Mesenteric fat pad (tissue), 1 donor: ENCODE results near the gene BPIFB6. TPM values are rescaled to one million over a fixed set of nuclear protein-coding genes. Genes with fewer than 3 reads are reported as not detected.

Experiments
- DNase-seq: peaks from one replicate; pipeline ENCODE4 v3.0.0-alpha.2; 2020; ENCODE audit warnings: low spot score
- total RNA-seq: library from RNA; stranded (reverse); fragmentation: NEBNext Ultra II Directional; extraction: Animal tissue kit (Norgen Biotek cat#: 25700); gene quantifications from one replicate; pipeline ENCODE4 v1.2.1, GENCODE V29; 2021
- donor health status: DM: yes; HTN: yes; CAD: no.

Gene BPIFB6
- total RNA-seq, 1 donor from 2014 or later, result not detected

GRCh38 chr20:33000802-33001466 lies 30.5 kb upstream of the BPIFB6 start:
- no peak for DNase-seq

GRCh38 chr20:33002087-33002808 lies 29.2 kb upstream of the BPIFB6 start:
- DNase-seq, result no peak

GRCh38 chr20:33004141-33004751 lies 27.2 kb upstream of the BPIFB6 start, which contains the start of gene SUN5:
Gene SUN5, minus strand, starts transcription at chr20:33004433. Its CDS starts 93 bp downstream, at chr20:33004340.
- DNase-seq, result no peak

- no peak for DNase-seq
These were observed 26.3 kb upstream of the BPIFB6 start for GRCh38 chr20:33005132-33005566.

GRCh38 chr20:33005908-33006775 lies 25.3 kb upstream of the BPIFB6 start:
- DNase-seq, result no peak

GRCh38 chr20:33006776-33007375 lies 24.6 kb upstream of the BPIFB6 start:
- no peak for DNase-seq

GRCh38 chr20:33007376-33008335 lies 23.8 kb upstream of the BPIFB6 start, which contains the start of gene BPIFB2:
Gene BPIFB2, plus strand, starts transcription at chr20:33007704. Its CDS starts 871 bp downstream, at chr20:33008575.
- DNase-seq, result no peak

GRCh38 chr20:33008336-33009213 lies 22.9 kb upstream of the BPIFB6 start:
- DNase-seq, result no peak

- DNase-seq, result no peak
These were observed 22.0 kb upstream of the BPIFB6 start for GRCh38 chr20:33009214-33010132.

GRCh38 chr20:33010133-33010504 lies 21.3 kb upstream of the BPIFB6 start:
- DNase-seq, result no peak

- no peak for DNase-seq
These were observed 20.6 kb upstream of the BPIFB6 start for GRCh38 chr20:33010674-33011449.

GRCh38 chr20:33012327-33013189 lies 18.9 kb upstream of the BPIFB6 start:
- DNase-seq, result no peak

- no peak for DNase-seq
These were observed 17.6 kb upstream of the BPIFB6 start for GRCh38 chr20:33013701-33014326.

GRCh38 chr20:33014336-33015113 lies 16.9 kb upstream of the BPIFB6 start:
- no peak for DNase-seq
